DOHH2 (cell line): ENCODE data around the gene KRTAP4-4.

Experiments
- EZH2phosphoT487 ChIP-seq: fragments of 200-600 bp; sonication (generic); IDR thresholded peaks from 2 replicates; pipeline ENCODE4 v1.6.1; 2017; ENCODE audit warnings: borderline replicate concordance, mild to moderate bottlenecking, antibody characterized with exemption, low read length, moderate library complexity, mixed read lengths
- TF ChIP-seq, protein P1 (sequence below): fragments of 200-600 bp; sonication (generic); IDR thresholded peaks from one replicate; pipeline ENCODE4 v1.5.1; 2014; ENCODE audit warnings: antibody characterized with exemption, mild to moderate bottlenecking, low read depth, low read length; ENCODE audit not compliant: poor library complexity, severe bottlenecking

DNA sequence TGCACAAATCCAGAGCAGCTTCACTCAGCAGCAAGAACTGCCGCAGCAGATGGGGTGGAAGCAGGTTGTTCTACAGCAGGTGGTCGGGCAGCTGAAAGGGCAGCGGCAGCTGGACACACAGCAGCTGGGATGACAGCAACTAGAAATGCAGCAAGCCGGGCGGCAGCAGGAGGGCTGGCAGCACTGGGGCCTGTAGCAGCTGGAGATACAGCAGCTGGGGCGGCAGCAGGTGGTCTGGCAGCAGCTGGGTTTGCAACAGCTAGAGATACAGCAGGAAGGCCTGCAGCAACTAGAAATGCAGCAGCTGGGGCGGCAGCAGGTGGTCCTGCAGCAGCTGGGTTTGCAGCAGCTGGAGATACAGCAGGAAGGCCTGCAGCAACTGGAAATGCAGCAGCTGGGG, 7.0 kb upstream of the KRTAP4-4 start:
- TF ChIP-seq, protein P1, sequence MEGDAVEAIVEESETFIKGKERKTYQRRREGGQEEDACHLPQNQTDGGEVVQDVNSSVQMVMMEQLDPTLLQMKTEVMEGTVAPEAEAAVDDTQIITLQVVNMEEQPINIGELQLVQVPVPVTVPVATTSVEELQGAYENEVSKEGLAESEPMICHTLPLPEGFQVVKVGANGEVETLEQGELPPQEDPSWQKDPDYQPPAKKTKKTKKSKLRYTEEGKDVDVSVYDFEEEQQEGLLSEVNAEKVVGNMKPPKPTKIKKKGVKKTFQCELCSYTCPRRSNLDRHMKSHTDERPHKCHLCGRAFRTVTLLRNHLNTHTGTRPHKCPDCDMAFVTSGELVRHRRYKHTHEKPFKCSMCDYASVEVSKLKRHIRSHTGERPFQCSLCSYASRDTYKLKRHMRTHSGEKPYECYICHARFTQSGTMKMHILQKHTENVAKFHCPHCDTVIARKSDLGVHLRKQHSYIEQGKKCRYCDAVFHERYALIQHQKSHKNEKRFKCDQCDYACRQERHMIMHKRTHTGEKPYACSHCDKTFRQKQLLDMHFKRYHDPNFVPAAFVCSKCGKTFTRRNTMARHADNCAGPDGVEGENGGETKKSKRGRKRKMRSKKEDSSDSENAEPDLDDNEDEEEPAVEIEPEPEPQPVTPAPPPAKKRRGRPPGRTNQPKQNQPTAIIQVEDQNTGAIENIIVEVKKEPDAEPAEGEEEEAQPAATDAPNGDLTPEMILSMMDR = no peak
- TF ChIP-seq EZH2phosphoT487 = no peak
